22Rv1 (cell line): ENCODE measurements around the gene NDUFS1.

Source experiments
- ZFX ChIP-seq: fragments of 450-650 bp; IDR thresholded peaks from 2 replicates; pipeline ENCODE4 v1.6.1; 2017; ENCODE audit warnings: antibody characterized with exemption, borderline replicate concordance
- TF ChIP-seq, protein P1 (sequence below): fragments of 450-650 bp; IDR thresholded peaks from 2 replicates; pipeline ENCODE4 v1.5.1; 2017; ENCODE audit warnings: mild to moderate bottlenecking

DNA sequence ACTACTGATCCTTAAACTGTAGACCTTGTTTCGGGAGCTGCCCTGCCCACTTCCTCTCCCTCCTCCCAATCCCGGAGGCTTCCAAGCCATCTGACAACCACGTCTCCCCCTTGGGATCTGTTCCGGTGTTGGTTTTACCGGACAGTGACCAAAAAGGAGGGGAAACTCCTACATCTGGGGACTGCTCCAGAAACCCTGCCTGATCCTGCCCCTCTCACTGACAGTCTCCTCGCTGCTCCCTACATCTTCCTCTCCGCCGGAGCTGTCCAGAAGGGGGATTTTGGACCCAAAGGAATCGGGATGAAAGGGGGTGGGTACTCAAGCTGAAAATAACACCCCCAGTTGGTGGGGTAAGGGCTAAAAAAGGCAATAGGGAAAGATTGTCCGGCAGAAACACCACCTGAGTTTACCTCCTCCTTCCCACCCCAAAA lies 74.8 kb downstream of the NDUFS1 start:
- TF ChIP-seq, protein P1, sequence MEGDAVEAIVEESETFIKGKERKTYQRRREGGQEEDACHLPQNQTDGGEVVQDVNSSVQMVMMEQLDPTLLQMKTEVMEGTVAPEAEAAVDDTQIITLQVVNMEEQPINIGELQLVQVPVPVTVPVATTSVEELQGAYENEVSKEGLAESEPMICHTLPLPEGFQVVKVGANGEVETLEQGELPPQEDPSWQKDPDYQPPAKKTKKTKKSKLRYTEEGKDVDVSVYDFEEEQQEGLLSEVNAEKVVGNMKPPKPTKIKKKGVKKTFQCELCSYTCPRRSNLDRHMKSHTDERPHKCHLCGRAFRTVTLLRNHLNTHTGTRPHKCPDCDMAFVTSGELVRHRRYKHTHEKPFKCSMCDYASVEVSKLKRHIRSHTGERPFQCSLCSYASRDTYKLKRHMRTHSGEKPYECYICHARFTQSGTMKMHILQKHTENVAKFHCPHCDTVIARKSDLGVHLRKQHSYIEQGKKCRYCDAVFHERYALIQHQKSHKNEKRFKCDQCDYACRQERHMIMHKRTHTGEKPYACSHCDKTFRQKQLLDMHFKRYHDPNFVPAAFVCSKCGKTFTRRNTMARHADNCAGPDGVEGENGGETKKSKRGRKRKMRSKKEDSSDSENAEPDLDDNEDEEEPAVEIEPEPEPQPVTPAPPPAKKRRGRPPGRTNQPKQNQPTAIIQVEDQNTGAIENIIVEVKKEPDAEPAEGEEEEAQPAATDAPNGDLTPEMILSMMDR: no peak
- TF ChIP-seq ZFX: no peak
